KMS-11 (cell line): ENCODE measurements around the gene CACNA2D2.

Experiments
- H2AFZ ChIP-seq: fragments of 200-600 bp; sonication (generic); 2 replicates; pipeline ENCODE4 v1.6.1; 2016; ENCODE audit warnings: antibody characterized with exemption, mixed run types, low read depth
- H3K27ac ChIP-seq: fragments of 200-600 bp; sonication (generic); 2 replicates; pipeline ENCODE4 v1.6.1; 2016; ENCODE audit warnings: mild to moderate bottlenecking, mixed run types
- H3K27me3 ChIP-seq: fragments of 200-600 bp; sonication (generic); 2 replicates; pipeline ENCODE4 v1.6.1; 2017; ENCODE audit warnings: mild to moderate bottlenecking, low read depth, mixed run types, moderate library complexity; ENCODE audit not compliant: insufficient read depth
- H3K36me3 ChIP-seq: fragments of 200-600 bp; sonication (generic); 2 replicates; pipeline ENCODE4 v1.6.1; 2017; ENCODE audit warnings: mild to moderate bottlenecking, mixed run types; ENCODE audit not compliant: insufficient read depth
- H3K4me1 ChIP-seq: fragments of 200-600 bp; sonication (generic); 2 replicates; pipeline ENCODE4 v1.6.1; 2016; ENCODE audit warnings: mild to moderate bottlenecking, low read depth, mixed run types; ENCODE audit not compliant: poor library complexity, severe bottlenecking
- H3K4me2 ChIP-seq: fragments of 200-600 bp; sonication (generic); 2 replicates; pipeline ENCODE4 v1.7.0; 2016; ENCODE audit warnings: mild to moderate bottlenecking, mixed run types
- H3K4me3 ChIP-seq: fragments of 200-600 bp; sonication (generic); IDR thresholded peaks from 2 replicates; pipeline ENCODE4 v1.6.1; 2017; ENCODE audit warnings: low read depth, low read length, mixed read lengths; ENCODE audit not compliant: insufficient read depth
- H3K79me2 ChIP-seq: fragments of 200-600 bp; sonication (generic); 2 replicates; pipeline ENCODE4 v1.6.1; 2016; ENCODE audit warnings: low read depth, mixed run types; ENCODE audit not compliant: insufficient read depth
- H3K9ac ChIP-seq: fragments of 200-600 bp; sonication (generic); 2 replicates; pipeline ENCODE4 v1.6.1; 2016; ENCODE audit warnings: mild to moderate bottlenecking, mixed run types
- H4K20me1 ChIP-seq: fragments of 200-600 bp; sonication (generic); 2 replicates; pipeline ENCODE4 v1.6.1; 2016; ENCODE audit warnings: mild to moderate bottlenecking, mixed run types; ENCODE audit not compliant: insufficient read depth
- CTCF ChIP-seq: fragments of 200-600 bp; sonication (generic); conservative IDR thresholded peaks from 2 replicates; pipeline ENCODE4 v1.6.1; 2017; ENCODE audit warnings: low read depth, mild to moderate bottlenecking, antibody characterized with exemption, low read length, moderate library complexity, mixed read lengths

The CACNA2D2 gene

GRCh38 chr3:50345586-50346234 lies 157.7 kb downstream of the CACNA2D2 start, which contains the start of gene ZMYND10:
Gene ZMYND10, minus strand, starts transcription at chr3:50345732. Its CDS starts 153 bp downstream, at chr3:50345579.
- Histone ChIP-seq H3K27me3 (no peaks in the 10 kb centered on the region), H3K27ac (no peak within 1 kb of the TSS), H4K20me1 (no peaks in the 10 kb centered on the region), H3K4me1 (peaks cover 10% of the 10 kb centered on the region), H3K4me3 (no peak within 1 kb of the TSS), H3K9ac (no peak within 1 kb of the TSS), H2AFZ (no peak within 1 kb of the TSS; the same call in 1 of the 2 replicates), H3K79me2 (no peaks in the 10 kb centered on the region), H3K36me3 (no peaks in the 10 kb centered on the region), H3K4me2 (peak within 1 kb of the TSS; percentile 9; the same call in 1 of the 2 replicates)
- no peak for TF ChIP-seq CTCF

- H3K9ac ChIP-seq = no peak overlapping the region
- H3K27me3 ChIP-seq = no peaks in the 10 kb centered on the region
- H3K4me2 ChIP-seq = peak overlapping the region; percentile 9; the same call in 1 of the 2 replicates
- peaks cover 8% of the 10 kb centered on the region for H3K4me1 ChIP-seq
- H3K4me3 ChIP-seq = no peak overlapping the region
- H3K79me2 ChIP-seq = no peaks in the 10 kb centered on the region
- no peak overlapping the region for H3K27ac ChIP-seq
- H3K36me3 ChIP-seq = no peaks in the 10 kb centered on the region
- H4K20me1 ChIP-seq = no peaks in the 10 kb centered on the region
- no peak for TF ChIP-seq CTCF
- H2AFZ ChIP-seq = no peak overlapping the region
These were observed 158.4 kb downstream of the CACNA2D2 start for GRCh38 chr3:50345008-50345407.

- Histone ChIP-seq H2AFZ (no peak overlapping the region), H3K9ac (no peak overlapping the region), H3K27me3 (no peaks in the 10 kb centered on the region), H3K4me2 (no peak overlapping the region), H3K79me2 (no peaks in the 10 kb centered on the region), H4K20me1 (no peaks in the 10 kb centered on the region), H3K36me3 (no peaks in the 10 kb centered on the region), H3K27ac (no peak overlapping the region), H3K4me1 (no peaks in the 10 kb centered on the region), H3K4me3 (no peak overlapping the region)
- TF ChIP-seq CTCF = no peak
These were observed 160.4 kb downstream of the CACNA2D2 start for GRCh38 chr3:50342813-50343633.

- Histone ChIP-seq H3K79me2 (no peaks in the 10 kb centered on the region), H3K4me2 (no peak overlapping the region), H3K27ac (no peak overlapping the region), H2AFZ (no peak overlapping the region), H3K4me3 (no peak overlapping the region), H3K4me1 (no peaks in the 10 kb centered on the region), H3K36me3 (no peaks in the 10 kb centered on the region), H3K9ac (no peak overlapping the region), H4K20me1 (no peaks in the 10 kb centered on the region), H3K27me3 (no peaks in the 10 kb centered on the region)
- no peak for TF ChIP-seq CTCF
These were observed 161.3 kb downstream of the CACNA2D2 start for GRCh38 chr3:50341996-50342650.
